ENCODE measurements around the gene ATP13A4. TPM values are rescaled to one million over a fixed set of nuclear protein-coding genes. Genes with fewer than 3 reads are reported as not detected.

Gene ATP13A4
- polyA plus RNA-seq, 1 donor from 2014 or later: 6.2 TPM

GRCh38 chr3:193378706-193379105, 176.0 kb downstream of the ATP13A4 start, which contains the start of gene ATP13A5:
TSS of gene ATP13A5 (minus strand) at chr3:193378753. CDS start at chr3:193378725, 28 bp downstream.
- H3K27ac ChIP-seq (ENCODE audit: low read length): no peak within 1 kb of the TSS

GRCh38 chr3:193377591-193377990, 177.1 kb downstream of the ATP13A4 start:
- H3F3A ChIP-seq (ENCODE audit: insufficient read depth, low read length, poor library complexity, severe bottlenecking): no peaks in the 10 kb centered on the region
- no peaks in the 10 kb centered on the region for H3K9me3 ChIP-seq (ENCODE audit: low read length)
- no peak overlapping the region for H3K4me2 ChIP-seq (ENCODE audit: low read length)
- H3K4me3 ChIP-seq (ENCODE audit: low read length): no peak overlapping the region
- H3K27me3 ChIP-seq (ENCODE audit: insufficient read depth, low read depth, low read length): no peaks in the 10 kb centered on the region
- no peaks in the 10 kb centered on the region for H3K79me2 ChIP-seq (replicated peaks; ENCODE audit: insufficient read depth, low read length)
- no peaks in the 10 kb centered on the region for H4K20me1 ChIP-seq (ENCODE audit: insufficient read depth)
- H3K27ac ChIP-seq (ENCODE audit: low read length): no peak overlapping the region
- H3K9me2 ChIP-seq (ENCODE audit: insufficient read depth, low read length): no peaks in the 10 kb centered on the region
- H3K36me3 ChIP-seq (ENCODE audit: insufficient read depth, low read length): no peaks in the 10 kb centered on the region
- H2AFZ ChIP-seq (ENCODE audit: low read depth, low read length): no peak overlapping the region
- H3K9ac ChIP-seq (ENCODE audit: low read length): no peak overlapping the region
- TF ChIP-seq RAD21 (conservative IDR thresholded peaks at IDR 0.05) (no peak), TAF1 (IDR thresholded peaks at IDR 0.05; ENCODE audit: low read depth) (no peak), CTCF (IDR thresholded peaks at IDR 0.05; ENCODE audit: poor library complexity, severe bottlenecking) (no peak), MXI1 (conservative IDR thresholded peaks at IDR 0.05; ENCODE audit: poor library complexity, severe bottlenecking) (no peak), REST (IDR thresholded peaks at IDR 0.05; ENCODE audit: borderline replicate concordance) (no peak), SMC3 (conservative IDR thresholded peaks at IDR 0.05; ENCODE audit: poor library complexity) (no peak), POLR2AphosphoS5 (IDR thresholded peaks at IDR 0.05) (no peak)

More at GRCh38 chr3:193378706-193379105, 176.0 kb downstream of the ATP13A4 start, which contains the start of gene ATP13A5:
- Histone ChIP-seq H4K20me1 (ENCODE audit: insufficient read depth) (no peaks in the 10 kb centered on the region), H2AFZ (ENCODE audit: low read depth, low read length) (no peak within 1 kb of the TSS), H3K79me2 (replicated peaks; ENCODE audit: insufficient read depth, low read length) (no peaks in the 10 kb centered on the region), H3K4me2 (ENCODE audit: low read length) (no peak within 1 kb of the TSS), H3K9me2 (ENCODE audit: insufficient read depth, low read length) (no peaks in the 10 kb centered on the region), H3K4me3 (ENCODE audit: low read length) (no peak within 1 kb of the TSS), H3K36me3 (ENCODE audit: insufficient read depth, low read length) (no peaks in the 10 kb centered on the region), H3K9me3 (ENCODE audit: low read length) (no peaks in the 10 kb centered on the region), H3F3A (ENCODE audit: insufficient read depth, low read length, poor library complexity, severe bottlenecking) (no peaks in the 10 kb centered on the region), H3K27me3 (ENCODE audit: insufficient read depth, low read depth, low read length) (no peaks in the 10 kb centered on the region), H3K9ac (ENCODE audit: low read length) (no peak within 1 kb of the TSS)
- TF ChIP-seq EP300 (conservative IDR thresholded peaks at IDR 0.05; ENCODE audit: poor library complexity, severe bottlenecking) (no peak), TAF1 (IDR thresholded peaks at IDR 0.05; ENCODE audit: low read depth) (no peak), SMC3 (conservative IDR thresholded peaks at IDR 0.05; ENCODE audit: poor library complexity) (no peak), POLR2AphosphoS5 (IDR thresholded peaks at IDR 0.05) (no peak), REST (IDR thresholded peaks at IDR 0.05; ENCODE audit: borderline replicate concordance) (no peak), MXI1 (conservative IDR thresholded peaks at IDR 0.05; ENCODE audit: poor library complexity, severe bottlenecking) (no peak), EZH2 (IDR thresholded peaks at IDR 0.05; ENCODE audit: borderline replicate concordance, insufficient read depth, low read length, poor library complexity, severe bottlenecking) (no peak), CTCF (IDR thresholded peaks at IDR 0.05; ENCODE audit: poor library complexity, severe bottlenecking) (no peak), RAD21 (conservative IDR thresholded peaks at IDR 0.05) (no peak)
